HG03457 (cell line): ENCODE results near the gene TCERG1L.

Source experiments
- ATAC-seq: cut with Tn5 transposase; IDR thresholded peaks from one replicate; pipeline ENCODE4 v1.9.1; 2021; ENCODE audit warnings: moderate number of reproducible peaks; ENCODE audit not compliant: unreplicated experiment

The TCERG1L gene

DNA sequence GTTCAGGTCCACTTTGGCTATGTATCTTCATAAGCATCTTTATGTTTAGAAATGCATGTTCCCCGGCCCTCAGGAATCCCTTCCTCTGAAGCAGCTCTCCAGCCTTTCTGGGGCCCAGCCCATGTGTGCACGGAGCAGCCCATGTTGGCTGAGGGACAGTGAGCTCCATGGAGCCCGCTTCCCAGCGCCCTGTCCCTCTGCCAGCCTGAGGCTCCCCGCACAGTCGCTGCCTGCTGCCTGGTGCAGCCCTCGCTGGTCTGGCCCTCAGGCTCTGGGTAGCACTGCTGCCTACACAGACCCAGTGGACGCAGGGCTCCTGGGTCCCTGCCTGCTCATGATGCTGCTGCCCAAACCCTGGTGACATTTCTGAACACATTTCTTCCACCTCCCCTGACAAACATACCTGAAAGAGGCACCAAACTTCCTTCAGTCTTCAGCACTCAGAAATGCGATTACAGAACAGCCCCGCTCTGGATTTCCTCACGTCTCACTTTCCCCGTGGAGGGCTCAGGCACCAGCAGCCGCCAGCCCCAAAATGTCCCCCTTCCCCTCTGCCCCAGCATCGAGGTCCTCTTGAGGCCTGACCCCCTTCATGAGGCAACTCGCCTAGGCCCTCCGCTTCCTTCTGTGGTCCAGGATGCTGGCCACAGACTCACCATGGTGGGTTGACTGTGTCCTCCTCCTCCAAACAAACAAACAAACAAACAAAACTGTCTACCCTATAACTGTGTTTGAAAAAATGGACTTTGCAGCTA is 5.0 kb upstream of the TCERG1L start:
- ATAC-seq = no peak

DNA sequence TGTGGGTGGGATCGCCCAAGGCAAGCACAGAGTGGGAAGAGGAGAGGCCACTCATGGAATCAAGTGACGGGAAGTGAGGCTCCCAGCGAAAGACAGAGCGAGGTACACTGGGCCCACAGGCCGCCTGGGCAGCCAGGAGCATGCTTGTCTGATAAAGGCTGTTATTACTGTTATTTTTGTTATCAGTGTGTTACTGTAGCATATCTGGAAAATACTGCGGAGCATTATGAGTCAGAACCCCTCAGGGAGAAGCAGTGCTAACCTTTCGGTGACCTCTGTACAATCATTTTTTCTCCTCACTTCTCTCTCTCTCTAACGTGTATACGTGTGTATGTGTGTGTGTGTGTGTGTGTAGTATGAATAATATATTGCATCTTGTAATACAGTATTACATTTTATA is 3.8 kb upstream of the TCERG1L start:
- no peak for ATAC-seq

DNA sequence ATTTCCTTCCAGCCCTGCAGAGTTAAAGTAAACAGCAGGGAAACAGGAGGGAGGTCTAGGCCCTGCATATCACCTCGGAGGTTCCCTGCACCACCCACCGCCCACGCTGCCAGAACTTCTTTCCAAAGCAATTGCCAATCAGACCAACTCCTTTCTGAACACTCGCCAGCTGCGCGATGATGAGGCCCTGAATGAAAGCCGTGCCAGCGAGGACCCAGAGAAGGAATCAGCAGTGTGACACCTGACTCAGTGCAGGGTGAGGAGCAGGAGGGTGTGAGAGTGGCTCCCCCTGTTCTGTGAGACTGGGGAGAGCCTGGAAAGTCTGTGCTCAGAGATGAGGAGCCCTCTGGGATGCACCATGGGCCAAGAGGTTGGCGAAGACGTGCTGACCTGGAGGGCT is 3.3 kb upstream of the TCERG1L start:
- ATAC-seq = no peak

DNA sequence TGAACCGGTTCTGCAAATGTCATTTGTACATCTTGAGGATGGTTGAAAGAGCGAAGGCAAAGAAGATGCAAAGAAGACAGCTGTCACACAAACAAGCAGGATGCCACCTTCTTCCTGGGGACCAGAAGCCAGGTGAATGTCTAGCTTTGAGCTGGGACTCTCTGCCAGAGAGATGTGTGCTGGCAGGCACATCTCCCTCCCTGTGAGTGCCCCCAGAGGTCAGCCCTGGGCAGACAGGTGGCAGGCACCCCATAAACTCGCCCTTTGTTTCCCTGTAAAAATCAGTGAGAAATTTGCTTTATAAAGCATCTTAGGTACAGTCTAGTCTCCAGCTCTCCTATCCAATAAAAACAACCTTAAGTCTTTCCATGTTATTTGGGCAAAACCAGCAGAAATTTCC is 2.6 kb upstream of the TCERG1L start:
- no peak for ATAC-seq

DNA sequence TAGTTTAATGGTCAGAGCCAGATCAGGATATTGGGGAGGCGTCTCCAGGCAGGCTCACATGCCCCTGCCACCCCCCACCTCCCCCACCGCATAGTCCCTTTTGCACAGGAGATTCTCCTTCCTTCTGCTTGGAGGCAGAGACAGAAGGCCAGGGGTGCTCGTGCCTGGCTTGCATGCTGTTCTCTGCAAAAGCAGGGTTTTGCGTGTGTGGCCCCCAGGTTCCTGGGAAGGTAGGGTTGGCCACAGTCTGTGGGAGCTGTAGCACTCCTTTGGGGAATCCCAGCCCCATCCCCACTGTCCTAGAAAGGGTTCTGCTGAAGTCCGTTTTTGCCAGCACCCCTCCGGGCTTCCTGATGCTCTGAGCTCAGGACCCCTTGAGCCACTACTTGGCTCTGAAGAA is 1.9 kb upstream of the TCERG1L start:
- no peak for ATAC-seq

DNA sequence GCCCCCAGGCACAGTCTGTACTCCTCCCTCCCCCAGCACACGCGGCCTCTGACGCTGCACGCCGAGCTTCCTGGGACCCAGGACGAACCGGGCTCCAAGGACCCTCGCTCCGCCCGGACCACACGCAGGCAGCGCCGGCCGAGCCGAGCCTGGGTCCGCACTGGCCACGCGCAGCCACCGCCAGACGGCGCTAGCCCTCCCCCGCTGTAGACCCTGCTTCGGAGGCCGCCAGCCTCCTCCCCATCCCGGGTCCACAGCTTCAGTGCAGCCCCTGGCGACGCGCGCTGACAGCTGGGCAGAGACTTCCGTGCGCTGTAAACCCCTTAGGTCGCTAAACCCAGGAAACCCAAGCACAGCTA is 936 bp upstream of the TCERG1L start:
- ATAC-seq = no peak

DNA sequence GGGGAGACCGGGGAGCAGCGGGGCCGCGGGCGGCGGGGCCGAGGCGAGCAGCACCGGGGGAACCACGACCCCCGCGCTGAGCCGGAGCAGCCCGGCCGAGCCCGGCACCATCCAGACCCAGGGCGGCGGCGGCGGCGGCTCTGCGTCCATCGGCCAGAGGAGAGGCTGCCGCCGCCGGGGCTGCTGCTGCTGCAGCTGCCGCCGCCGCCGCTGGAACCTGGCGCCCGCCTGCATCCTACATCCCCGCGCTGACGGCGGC is 190 bp downstream of the TCERG1L start:
- ATAC-seq = no peak

DNA sequence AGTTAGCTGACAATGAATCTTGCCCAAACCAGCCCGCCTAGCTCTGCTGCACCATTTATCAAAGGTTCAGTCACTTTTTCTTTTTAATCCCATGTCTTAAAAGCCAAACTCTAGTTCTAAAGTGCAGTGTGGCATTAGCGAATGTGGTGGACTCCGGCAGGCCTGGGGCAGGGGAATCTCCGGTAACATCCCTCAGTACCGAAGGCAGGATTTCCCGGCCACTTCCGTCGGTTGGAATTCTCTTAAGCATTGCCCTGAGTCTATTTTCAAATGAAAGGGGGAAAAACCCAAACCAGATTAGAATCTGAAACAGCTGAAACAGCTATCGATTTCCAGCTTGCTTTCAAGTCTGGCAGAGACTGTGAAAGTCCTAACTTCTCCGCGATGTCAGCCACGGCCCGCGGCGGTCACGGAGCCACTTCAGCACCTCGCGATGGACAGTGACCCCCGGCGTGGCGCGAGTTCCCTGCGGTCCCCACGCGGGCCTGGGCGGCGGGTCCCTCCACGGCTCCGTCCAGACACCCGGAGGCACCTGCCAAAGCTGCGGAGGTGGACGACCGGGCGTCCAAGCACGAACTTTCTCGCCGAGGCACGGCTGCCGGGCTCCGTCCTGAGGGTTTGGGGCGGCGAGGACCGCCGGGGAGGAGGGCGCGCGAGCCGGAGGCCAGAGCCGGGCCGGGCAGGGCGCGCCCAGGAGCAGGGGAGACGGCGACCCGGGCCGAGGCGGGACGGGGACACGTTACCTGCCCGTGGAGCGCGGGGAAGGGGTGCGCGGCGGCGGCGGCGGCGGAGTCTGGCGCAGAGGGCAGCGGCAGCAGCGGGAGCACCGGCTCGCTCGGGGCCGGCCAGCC is 745 bp downstream of the TCERG1L start:
- ATAC-seq = no peak

DNA sequence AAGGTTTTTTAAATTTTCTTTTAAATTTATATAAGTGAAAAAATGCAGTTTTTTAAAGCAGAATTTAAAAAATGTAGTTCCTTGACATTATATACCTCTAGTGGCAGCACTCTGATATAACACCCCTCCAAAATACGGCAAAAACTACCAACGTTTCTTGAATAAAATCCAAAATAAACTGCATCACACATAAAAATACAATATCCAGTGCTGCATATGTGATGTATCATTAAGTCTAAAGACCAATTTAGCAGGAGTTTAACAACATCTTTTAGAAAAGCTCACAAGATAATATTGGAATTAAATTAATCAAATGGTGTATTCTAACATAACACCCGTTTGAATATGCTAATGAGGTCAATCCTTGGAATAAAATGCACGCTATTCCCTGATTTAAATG is 1.4 kb downstream of the TCERG1L start:
- ATAC-seq = no peak

DNA sequence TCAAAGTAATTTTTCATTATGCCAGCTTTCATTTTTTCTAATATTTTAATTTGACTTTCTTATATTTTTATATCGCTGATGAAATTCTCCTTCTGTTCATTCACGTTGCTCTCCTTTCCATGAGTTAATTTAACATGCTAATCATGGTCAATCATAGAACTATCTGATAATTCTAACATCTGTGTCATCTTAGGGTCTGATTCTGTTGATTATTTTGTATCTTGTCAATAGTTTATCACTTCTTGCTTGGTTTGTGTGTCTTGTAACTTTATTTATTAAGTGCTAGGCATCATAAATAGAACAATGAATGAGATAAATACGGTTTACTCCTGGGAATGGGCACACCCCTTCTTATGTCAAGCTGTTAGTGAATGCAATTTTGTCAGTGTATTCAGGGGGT is 11.0 kb downstream of the TCERG1L start:
- ATAC-seq = no peak

DNA sequence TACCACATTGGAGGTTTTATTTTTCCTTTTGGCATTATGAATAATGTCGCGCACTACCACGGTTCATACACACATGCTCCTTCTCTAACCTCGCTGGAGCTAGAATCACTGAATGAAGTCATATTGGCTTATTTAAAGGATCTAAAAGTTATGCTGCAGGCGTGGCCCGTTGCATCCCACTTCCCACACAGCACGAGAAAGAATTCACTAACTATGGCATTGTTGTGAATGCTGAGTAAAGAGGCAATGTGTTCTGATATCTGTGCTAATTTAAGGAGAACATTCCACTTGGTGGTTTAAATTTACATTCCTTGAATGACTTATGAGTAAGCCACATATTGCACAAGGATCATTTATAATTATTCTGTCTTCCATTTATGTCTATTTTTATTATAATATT is 20.7 kb downstream of the TCERG1L start:
- no peak for ATAC-seq

DNA sequence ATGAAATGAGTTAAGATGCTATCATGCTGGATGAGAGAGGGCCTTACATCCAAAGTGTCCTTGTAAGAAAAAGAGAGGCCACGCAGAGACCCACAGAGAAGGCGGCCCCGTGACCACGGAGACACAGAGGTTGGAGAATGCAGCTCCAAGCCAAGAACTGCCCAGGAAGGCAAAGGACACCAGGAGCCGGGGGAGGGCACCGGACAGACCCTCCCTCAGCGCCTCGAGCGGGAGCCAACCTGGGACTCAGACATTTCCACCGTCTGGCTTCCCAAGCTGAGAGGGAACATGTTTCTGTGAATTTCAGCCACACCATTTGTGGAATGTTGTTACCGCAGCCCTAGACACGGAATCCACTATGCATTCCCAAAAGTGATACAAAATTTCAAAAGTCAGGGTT is 22.9 kb downstream of the TCERG1L start:
- ATAC-seq = no peak

DNA sequence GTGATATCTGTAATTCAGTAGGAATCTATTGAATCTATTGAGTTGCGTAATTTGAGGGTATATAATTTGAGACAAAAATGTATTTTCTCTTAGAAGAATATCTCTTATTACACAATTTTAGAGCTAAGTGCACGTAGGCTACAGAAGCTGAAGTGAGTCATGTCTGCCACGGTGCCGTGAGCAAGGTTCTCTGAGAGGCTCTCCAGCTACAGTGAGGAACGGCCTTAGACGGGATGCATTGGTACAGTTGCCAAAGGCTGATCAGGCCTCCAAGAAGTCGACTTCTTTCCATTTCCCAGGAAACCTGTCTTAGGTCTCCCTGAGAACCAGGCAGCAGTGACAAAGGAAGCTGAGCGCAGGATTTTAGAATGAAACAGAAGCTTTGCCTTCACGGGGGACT is 28.6 kb downstream of the TCERG1L start:
- ATAC-seq = no peak

DNA sequence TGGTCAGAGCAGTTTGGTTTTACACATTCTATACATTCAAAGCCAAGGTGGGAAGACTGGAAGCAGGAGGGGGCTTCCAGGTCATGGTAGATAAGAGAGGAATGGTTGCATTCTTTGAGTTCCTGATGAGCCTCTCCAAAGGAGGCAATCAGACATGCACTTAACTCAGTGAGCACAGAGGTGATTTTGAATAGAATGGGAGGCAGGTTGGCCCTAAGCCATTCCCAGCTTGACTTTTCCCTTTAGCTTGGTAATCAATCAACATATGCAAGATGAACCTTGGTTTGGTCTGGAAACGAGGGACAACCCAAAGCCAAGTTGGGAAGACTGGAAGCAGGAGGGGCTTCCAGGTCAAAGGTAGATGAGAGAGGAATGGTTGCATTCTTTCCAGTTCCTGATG is 31.4 kb downstream of the TCERG1L start:
- no peak for ATAC-seq

DNA sequence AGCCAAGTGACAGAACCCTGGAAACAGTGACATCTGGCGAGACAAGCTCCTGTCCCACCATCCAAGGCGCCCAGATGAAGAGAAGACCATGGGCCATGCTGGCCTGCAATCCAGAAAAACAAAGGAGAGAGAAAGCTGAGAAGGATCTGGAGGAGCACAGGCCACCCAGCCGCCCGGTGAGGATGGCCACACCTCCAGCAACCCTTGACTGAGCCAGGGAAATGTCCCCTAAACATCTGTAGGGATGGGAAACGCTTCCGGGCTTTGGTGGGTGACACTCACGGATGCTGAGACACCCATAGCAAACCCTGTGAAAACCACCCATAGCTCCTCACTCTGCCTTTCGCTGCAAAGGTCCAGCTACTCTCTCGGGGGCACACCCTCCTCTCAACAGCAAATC is 32.0 kb downstream of the TCERG1L start:
- no peak for ATAC-seq

DNA sequence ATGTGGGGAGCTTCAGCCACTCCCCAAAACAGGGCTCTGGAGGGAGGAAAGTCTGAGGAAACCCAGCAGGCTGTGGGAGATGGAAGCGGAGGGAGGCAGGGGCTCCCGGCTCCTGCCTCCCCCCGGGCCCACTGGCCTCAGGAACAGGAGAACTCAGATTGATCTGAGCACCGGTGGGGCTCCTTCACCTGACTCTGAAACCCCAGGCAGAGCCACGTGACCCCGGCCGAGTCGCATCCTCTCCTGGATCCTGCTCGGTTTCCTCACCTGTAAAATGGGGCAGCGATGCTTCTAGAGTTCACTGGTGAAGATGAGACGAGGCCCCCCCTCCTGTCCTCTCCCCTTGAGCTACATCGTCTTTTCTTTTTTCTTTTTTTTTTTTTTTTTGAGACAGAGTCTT is 33.6 kb downstream of the TCERG1L start:
- no peak for ATAC-seq

DNA sequence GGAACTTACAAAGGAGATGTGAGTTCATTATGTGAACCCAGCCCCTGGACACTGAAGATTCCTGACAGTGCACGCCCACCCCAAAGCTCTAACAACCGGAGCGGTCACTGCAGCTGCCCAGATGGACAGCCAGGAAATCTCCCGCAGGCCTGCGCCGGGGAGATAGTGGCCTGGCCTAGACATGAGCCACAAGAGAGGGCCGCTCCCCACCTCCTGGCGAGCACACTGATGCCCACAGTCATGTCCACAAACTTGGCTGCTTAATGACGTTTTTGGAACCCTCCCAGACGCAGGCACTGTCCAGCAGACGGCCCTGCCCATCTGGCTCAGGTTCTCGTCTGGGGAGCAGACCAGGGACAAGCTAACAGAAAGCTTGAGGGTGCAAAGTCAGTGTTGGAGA is 34.2 kb downstream of the TCERG1L start:
- ATAC-seq = no peak

DNA sequence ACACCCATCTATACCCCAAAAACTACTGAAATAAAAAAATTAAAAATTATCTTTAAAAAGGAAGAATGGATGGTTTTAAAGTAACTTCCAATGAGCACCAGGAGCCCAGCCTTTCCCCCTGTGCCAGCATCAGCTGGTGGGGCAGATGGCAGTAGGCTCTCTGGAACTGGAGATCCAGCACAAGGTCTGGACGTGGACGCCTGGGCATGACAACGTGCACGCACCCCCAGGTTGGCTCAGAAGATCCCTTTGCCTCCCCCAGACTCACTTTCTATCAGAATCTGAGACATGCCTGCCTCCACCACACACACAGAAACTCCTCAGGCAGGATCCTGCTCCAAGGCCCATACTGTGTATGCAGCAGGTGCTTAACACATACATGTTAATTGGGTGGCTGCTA is 35.8 kb downstream of the TCERG1L start:
- ATAC-seq = no peak

DNA sequence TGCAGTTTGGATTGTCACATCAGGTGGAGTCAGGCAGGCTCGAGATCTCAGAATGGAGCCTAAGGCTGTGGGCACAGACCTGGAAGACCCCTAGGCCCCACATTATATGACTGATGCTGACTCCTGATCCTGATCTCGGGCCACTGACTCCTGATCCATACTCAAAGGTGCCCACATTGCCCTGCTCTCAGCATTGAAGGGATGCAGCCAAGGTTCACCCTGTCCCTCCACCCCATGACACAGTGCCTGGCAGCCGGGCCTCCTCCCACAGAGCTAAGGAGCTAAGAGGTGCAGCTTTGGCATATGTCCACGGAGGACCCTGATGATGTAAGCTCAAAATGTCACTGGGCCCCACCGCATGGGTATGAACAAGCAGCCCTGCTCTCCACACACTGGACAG is 36.6 kb downstream of the TCERG1L start:
- no peak for ATAC-seq

DNA sequence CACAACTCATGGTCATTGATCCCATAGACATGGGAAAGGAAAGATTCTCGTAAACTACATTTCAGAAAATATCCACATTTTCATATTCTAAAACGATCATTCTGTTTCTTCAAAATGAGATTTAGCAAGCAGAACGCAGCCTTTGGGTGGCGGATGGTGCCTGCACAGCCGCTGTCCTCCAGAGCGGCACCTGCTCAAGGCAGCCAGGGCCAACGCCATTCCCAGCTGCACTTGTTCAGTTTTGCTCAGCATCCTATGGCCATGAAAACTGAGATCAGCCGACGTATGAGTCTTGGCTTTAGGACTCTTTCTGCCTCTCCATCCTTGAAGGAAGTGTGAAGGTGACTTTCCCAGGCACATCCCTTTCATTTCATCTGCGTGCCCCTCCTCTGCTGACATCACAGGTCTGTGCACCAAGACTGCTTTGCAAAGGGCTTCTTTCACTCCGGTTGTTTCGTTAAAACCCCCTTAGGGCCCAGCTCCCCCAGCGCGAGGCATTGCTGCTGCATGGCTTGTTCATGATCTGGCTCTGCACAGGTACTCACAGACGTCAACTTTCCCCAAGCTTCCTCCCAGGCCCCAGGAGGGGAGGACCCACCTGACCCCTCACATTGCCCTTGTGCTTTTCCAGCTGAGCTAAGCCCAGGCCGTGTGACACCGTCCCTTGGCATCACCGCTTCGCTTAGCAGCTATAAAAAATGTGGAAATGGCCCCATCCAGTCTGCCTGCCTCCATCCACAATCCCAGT is 37.2 kb downstream of the TCERG1L start:
- ATAC-seq = no peak

DNA sequence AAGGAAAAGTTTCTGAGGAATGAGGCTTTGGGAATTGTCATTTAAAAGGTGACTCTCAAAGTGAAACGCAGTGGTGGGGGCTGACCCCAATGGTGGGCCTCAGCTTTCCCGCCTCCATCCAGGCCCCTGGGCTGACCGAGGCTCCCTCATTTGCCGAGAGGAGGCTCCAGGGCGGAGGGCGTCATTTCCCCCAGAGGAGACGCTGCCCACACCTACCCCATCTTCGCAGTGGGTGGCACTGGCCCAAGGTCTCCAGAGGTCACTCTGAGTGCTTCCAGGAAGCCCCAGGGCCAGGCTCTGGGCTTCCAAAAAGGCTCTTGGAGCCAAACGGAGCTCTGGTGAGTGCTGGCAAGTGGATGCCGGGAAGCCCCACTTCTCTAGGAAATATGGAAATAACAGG is 38.0 kb downstream of the TCERG1L start:
- no peak for ATAC-seq

DNA sequence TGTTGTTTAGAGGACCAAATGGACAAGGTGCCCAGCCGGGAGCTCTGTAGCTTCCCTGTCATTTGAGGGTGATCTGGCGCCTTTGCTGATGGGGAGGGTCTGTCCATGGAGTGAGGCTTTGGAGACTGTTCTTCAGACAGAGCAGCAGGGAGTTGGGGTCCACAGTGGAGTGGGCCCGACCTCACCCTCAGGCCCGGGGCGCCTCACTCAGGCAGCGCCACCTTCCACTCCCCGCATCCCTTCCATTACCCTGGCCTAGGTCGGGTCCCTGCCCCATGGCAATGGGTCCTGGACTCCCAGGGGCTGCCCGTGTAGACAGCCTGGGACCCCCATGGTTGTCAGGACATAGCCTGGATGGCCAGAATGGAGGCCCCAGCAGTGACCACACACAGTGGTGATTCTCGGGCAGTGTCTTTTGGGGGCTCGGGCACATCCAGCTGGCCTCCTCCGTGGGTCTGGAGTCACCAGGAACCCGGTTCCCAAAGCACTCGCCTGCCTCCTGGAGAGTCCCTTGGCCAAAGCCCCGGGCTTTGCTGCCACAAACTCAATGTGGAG is 38.5 kb downstream of the TCERG1L start:
- ATAC-seq = no peak
